AML-193 (cell line): Measurements from ENCODE around the gene DCHS1.
A peak's percentile ranks its signal among the peaks of the same experiment; 100 is the strongest.

Experiments used
- DNase-seq, 2 experiments: peaks; one replicate each; lab custom pipeline; 2025; lab: John Stamatoyannopoulos, UW

DCHS1 gene

GRCh38 chr11:6646071-6646470, 9.5 kb downstream of the DCHS1 start:
- DNase-seq = no peak

- no peak for DNase-seq
These were observed 12.7 kb downstream of the DCHS1 start for GRCh38 chr11:6642957-6643356.

GRCh38 chr11:6640985-6641701, 14.5 kb downstream of the DCHS1 start:
- no peak for DNase-seq

GRCh38 chr11:6640036-6640984, 15.3 kb downstream of the DCHS1 start:
- DNase-seq = no peak

GRCh38 chr11:6638429-6638828, 17.2 kb downstream of the DCHS1 start:
- DNase-seq = no peak

GRCh38 chr11:6637871-6638270, 17.7 kb downstream of the DCHS1 start:
- no peak for DNase-seq

GRCh38 chr11:6636480-6636879, 19.1 kb downstream of the DCHS1 start:
- no peak for DNase-seq

GRCh38 chr11:6635082-6635932, 20.3 kb downstream of the DCHS1 start:
- DNase-seq = peak; percentile 86 to 87

GRCh38 chr11:6634534-6634933, 21.1 kb downstream of the DCHS1 start:
- DNase-seq = no peak

GRCh38 chr11:6633422-6634408, 21.9 kb downstream of the DCHS1 start:
- no peak for DNase-seq

- DNase-seq = no peak
These were observed 23.2 kb downstream of the DCHS1 start for GRCh38 chr11:6632116-6633073.

- DNase-seq = no peak
These were observed 24.2 kb downstream of the DCHS1 start for GRCh38 chr11:6631361-6631890.

GRCh38 chr11:6630632-6631291, 24.8 kb downstream of the DCHS1 start:
- no peak for DNase-seq

- DNase-seq = no peak
These were observed 25.5 kb downstream of the DCHS1 start for GRCh38 chr11:6629892-6630631.

GRCh38 chr11:6629573-6629891, 26.1 kb downstream of the DCHS1 start:
- no peak for DNase-seq

- DNase-seq = no peak
These were observed 27.1 kb downstream of the DCHS1 start for GRCh38 chr11:6628526-6628925.

- no peak for DNase-seq
These were observed 27.8 kb downstream of the DCHS1 start for GRCh38 chr11:6627762-6628241.
